Skeletal muscle cell (primary cell): ENCODE measurements around the gene NKX6-1.

Experiments
- DNase-seq: peaks from one replicate; pipeline ENCODE4 v3.0.0-alpha.2; 2010; ENCODE audit warnings: low read depth
- H3K4me3 ChIP-seq: 2 replicates; pipeline ENCODE4 v1.5.1; 2011; ENCODE audit warnings: low read depth, mild to moderate bottlenecking, control low read depth, low read length, moderate library complexity

Gene NKX6-1

GRCh38 chr4:84500386-84501201 lies 1.5 kb upstream of the NKX6-1 start:
- H3K4me3 ChIP-seq = no peak overlapping the region
- no peak for DNase-seq

GRCh38 chr4:84499624-84499982 lies 511 bp upstream of the NKX6-1 start:
- peak overlapping the region; percentile 47 for H3K4me3 ChIP-seq

GRCh38 chr4:84498203-84498934 lies 723 bp downstream of the NKX6-1 start:
- peak overlapping the region; percentile 47 for H3K4me3 ChIP-seq
- DNase-seq = no peak

More at GRCh38 chr4:84499624-84499982, 511 bp upstream of the NKX6-1 start:
- no peak for DNase-seq

GRCh38 chr4:84497504-84498202 lies 1.4 kb downstream of the NKX6-1 start:
- H3K4me3 ChIP-seq = peak overlapping the region; percentile 47
- no peak for DNase-seq

GRCh38 chr4:84496706-84497503 lies 2.2 kb downstream of the NKX6-1 start:
- H3K4me3 ChIP-seq = peak overlapping the region; percentile 2
- DNase-seq = no peak

- DNase-seq = no peak
- no peak overlapping the region for H3K4me3 ChIP-seq
These were observed 2.8 kb downstream of the NKX6-1 start for GRCh38 chr4:84496331-84496705.

GRCh38 chr4:84495794-84496261 lies 3.3 kb downstream of the NKX6-1 start:
- DNase-seq = no peak
- no peak overlapping the region for H3K4me3 ChIP-seq

GRCh38 chr4:84495118-84495793 lies 3.8 kb downstream of the NKX6-1 start:
- no peak for DNase-seq

GRCh38 chr4:84494531-84494930 lies 4.6 kb downstream of the NKX6-1 start:
- H3K4me3 ChIP-seq = no peak overlapping the region
- DNase-seq = no peak

More at GRCh38 chr4:84495118-84495793, 3.8 kb downstream of the NKX6-1 start:
- H3K4me3 ChIP-seq = no peak overlapping the region

GRCh38 chr4:84494076-84494475 lies 5.0 kb downstream of the NKX6-1 start:
- no peak overlapping the region for H3K4me3 ChIP-seq
- no peak for DNase-seq

GRCh38 chr4:84493092-84493850 lies 5.8 kb downstream of the NKX6-1 start:
- H3K4me3 ChIP-seq = peak overlapping the region; percentile 9
- DNase-seq = no peak

GRCh38 chr4:84492737-84493091 lies 6.4 kb downstream of the NKX6-1 start:
- no peak overlapping the region for H3K4me3 ChIP-seq

GRCh38 chr4:84492290-84492689 lies 6.8 kb downstream of the NKX6-1 start:
- DNase-seq = no peak

More at GRCh38 chr4:84492737-84493091, 6.4 kb downstream of the NKX6-1 start:
- DNase-seq = no peak

GRCh38 chr4:84491481-84491880 lies 7.6 kb downstream of the NKX6-1 start:
- no peak for DNase-seq
- no peak overlapping the region for H3K4me3 ChIP-seq

More at GRCh38 chr4:84492290-84492689, 6.8 kb downstream of the NKX6-1 start:
- no peak overlapping the region for H3K4me3 ChIP-seq

GRCh38 chr4:84490663-84491062 lies 8.4 kb downstream of the NKX6-1 start:
- DNase-seq = no peak
- no peak overlapping the region for H3K4me3 ChIP-seq

GRCh38 chr4:84484236-84484635 lies 14.9 kb downstream of the NKX6-1 start:
- no peak for DNase-seq
- no peak overlapping the region for H3K4me3 ChIP-seq

- H3K4me3 ChIP-seq = no peak overlapping the region
- no peak for DNase-seq
These were observed 15.4 kb downstream of the NKX6-1 start for GRCh38 chr4:84483688-84484087.
